ENCODE data around the gene CACNG3. TPM values are rescaled to one million over a fixed set of nuclear protein-coding genes. Genes with fewer than 3 reads are reported as not detected.

Gene CACNG3
- total and polyA plus RNA-seq, 2 donors (not counting 1 experiment from before 2014, with no cell fraction given): not detected

DNA sequence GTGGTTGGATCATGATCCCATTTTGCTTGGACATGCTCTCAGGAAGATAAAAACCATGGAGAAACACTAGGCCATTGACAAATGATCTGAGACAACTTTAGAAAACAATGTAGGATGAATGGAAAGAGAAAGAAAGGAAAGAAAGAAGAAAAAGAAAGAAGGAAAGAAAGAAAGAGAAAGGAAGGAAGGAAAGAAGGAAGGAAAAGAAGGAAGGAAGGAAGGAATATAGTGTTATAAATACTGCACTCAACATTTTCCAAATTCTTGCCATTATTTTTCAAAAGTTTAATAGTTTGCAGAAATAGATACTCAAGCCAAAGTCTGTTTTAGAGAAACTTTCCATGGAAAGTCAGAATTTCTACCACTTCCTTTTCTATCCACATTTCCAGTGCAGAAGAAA lies 39.2 kb upstream of the CACNG3 start:
- Histone ChIP-seq H3K4me1 (ENCODE audit: control insufficient read depth in 2 of 2, insufficient read depth in 2 of 2, low read length in 2 of 2) (no peaks in the 10 kb centered on the region), H3K9ac (ENCODE audit: low read length) (no peak overlapping the region), H2AFZ (ENCODE audit: insufficient read depth, low read depth, low read length, poor library complexity, severe bottlenecking) (no peak overlapping the region), H3K27me3 (replicated peaks in 1 of 4; ENCODE audit: control extremely low read depth in 1 of 4, control insufficient read depth in 3 of 4, insufficient read depth in 4 of 4, low read length in 3 of 4) (no peaks in the 10 kb centered on the region), H3K36me3 (replicated peaks in 1 of 2; ENCODE audit: control extremely low read depth in 1 of 2, control insufficient read depth in 1 of 2, extremely low read depth in 1 of 2, insufficient read depth in 2 of 2, low read length in 1 of 2) (peaks cover 4 to 77% of the 10 kb centered on the region in 2 experiments), H3K4me2 (replicated peaks; ENCODE audit: low read depth, low read length, poor library complexity, severe bottlenecking) (no peak overlapping the region), H3K9me3 (ENCODE audit: control extremely low read depth in 1 of 3, control insufficient read depth in 2 of 3, insufficient read depth in 1 of 3, low read length in 2 of 3) (no peaks in the 10 kb centered on the region), H4K20me1 (ENCODE audit: control insufficient read depth, insufficient read depth, low read length, poor library complexity, severe bottlenecking) (peaks cover 10% of the 10 kb centered on the region), H3K27ac (ENCODE audit: low read length in 2 of 2) (no peak overlapping the region), H3K79me2 (ENCODE audit: control insufficient read depth, insufficient read depth, low read length) (no peaks in the 10 kb centered on the region), H3K4me3 (ENCODE audit: control extremely low read depth in 1 of 5, extremely low read depth in 1 of 5, insufficient read depth in 1 of 5, low read depth in 2 of 5, low read length in 4 of 5) (no peak overlapping the region)
- Mint-ChIP-seq H3K27ac (no peak overlapping the region), H3K4me3 (no peak overlapping the region), H3K9me3 (ENCODE audit: insufficient read depth) (no peaks in the 10 kb centered on the region), H3K27me3 (no peaks in the 10 kb centered on the region), H3K4me1 (no peaks in the 10 kb centered on the region)
- DNase-seq (no peak), ATAC-seq (ENCODE audit: low read depth) (no peak)
- POLR2A ChIA-PET: no interaction called here
- CTCF ChIA-PET: no interaction called here
- intact Hi-C loops (cut with micrococcal nuclease): no loop called here
- TF ChIP-seq, protein P1, sequence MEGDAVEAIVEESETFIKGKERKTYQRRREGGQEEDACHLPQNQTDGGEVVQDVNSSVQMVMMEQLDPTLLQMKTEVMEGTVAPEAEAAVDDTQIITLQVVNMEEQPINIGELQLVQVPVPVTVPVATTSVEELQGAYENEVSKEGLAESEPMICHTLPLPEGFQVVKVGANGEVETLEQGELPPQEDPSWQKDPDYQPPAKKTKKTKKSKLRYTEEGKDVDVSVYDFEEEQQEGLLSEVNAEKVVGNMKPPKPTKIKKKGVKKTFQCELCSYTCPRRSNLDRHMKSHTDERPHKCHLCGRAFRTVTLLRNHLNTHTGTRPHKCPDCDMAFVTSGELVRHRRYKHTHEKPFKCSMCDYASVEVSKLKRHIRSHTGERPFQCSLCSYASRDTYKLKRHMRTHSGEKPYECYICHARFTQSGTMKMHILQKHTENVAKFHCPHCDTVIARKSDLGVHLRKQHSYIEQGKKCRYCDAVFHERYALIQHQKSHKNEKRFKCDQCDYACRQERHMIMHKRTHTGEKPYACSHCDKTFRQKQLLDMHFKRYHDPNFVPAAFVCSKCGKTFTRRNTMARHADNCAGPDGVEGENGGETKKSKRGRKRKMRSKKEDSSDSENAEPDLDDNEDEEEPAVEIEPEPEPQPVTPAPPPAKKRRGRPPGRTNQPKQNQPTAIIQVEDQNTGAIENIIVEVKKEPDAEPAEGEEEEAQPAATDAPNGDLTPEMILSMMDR (IDR thresholded peaks at IDR 0.05): no peak
- TF ChIP-seq EZH2 (IDR thresholded peaks at IDR 0.05; ENCODE audit: borderline replicate concordance, insufficient read depth, low read depth, low read length, poor library complexity, severe bottlenecking): no peak

DNA sequence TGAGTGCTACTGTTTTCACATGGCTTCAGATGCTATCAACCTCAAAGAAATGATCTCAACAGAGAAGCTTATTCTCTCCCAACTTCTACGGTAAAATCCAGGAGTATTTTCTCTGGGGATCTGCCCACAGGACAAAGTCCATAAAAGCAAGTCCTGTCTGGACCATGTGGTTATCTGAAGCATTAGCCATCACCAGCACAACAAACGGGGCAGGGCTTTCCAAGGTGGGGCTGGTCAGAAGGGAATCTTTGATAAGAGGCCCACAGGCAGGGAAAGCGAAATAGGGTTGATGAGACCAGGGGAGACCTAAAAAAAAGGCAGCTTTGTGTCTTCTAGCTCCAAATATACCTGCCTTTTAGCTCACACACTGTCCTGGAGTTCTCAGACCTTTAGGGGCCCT lies 38.7 kb upstream of the CACNG3 start:
- TF ChIP-seq, protein P1 (IDR thresholded peaks at IDR 0.05): no peak
- TF ChIP-seq EZH2 (IDR thresholded peaks at IDR 0.05; ENCODE audit: borderline replicate concordance, insufficient read depth, low read depth, low read length, poor library complexity, severe bottlenecking): no peak
- Histone ChIP-seq H3K27ac (ENCODE audit: low read length in 2 of 2) (no peak overlapping the region), H4K20me1 (ENCODE audit: control insufficient read depth, insufficient read depth, low read length, poor library complexity, severe bottlenecking) (peaks cover 10% of the 10 kb centered on the region), H3K36me3 (replicated peaks in 1 of 2; ENCODE audit: control extremely low read depth in 1 of 2, control insufficient read depth in 1 of 2, extremely low read depth in 1 of 2, insufficient read depth in 2 of 2, low read length in 1 of 2) (peaks cover 4 to 75% of the 10 kb centered on the region in 2 experiments), H3K9me3 (ENCODE audit: control extremely low read depth in 1 of 3, control insufficient read depth in 2 of 3, insufficient read depth in 1 of 3, low read length in 2 of 3) (no peaks in the 10 kb centered on the region), H3K79me2 (ENCODE audit: control insufficient read depth, insufficient read depth, low read length) (no peaks in the 10 kb centered on the region), H3K27me3 (replicated peaks in 1 of 4; ENCODE audit: control extremely low read depth in 1 of 4, control insufficient read depth in 3 of 4, insufficient read depth in 4 of 4, low read length in 3 of 4) (no peaks in the 10 kb centered on the region), H3K4me3 (ENCODE audit: control extremely low read depth in 1 of 5, extremely low read depth in 1 of 5, insufficient read depth in 1 of 5, low read depth in 2 of 5, low read length in 4 of 5) (no peak overlapping the region), H3K9ac (ENCODE audit: low read length) (no peak overlapping the region), H2AFZ (ENCODE audit: insufficient read depth, low read depth, low read length, poor library complexity, severe bottlenecking) (no peak overlapping the region), H3K4me2 (replicated peaks; ENCODE audit: low read depth, low read length, poor library complexity, severe bottlenecking) (no peak overlapping the region), H3K4me1 (ENCODE audit: control insufficient read depth in 2 of 2, insufficient read depth in 2 of 2, low read length in 2 of 2) (no peaks in the 10 kb centered on the region)
- ChIA-PET CTCF (no interaction called here), POLR2A (no interaction called here)
- H3K4me3 Mint-ChIP-seq: no peak overlapping the region
- H3K27ac Mint-ChIP-seq: no peak overlapping the region
- H3K4me1 Mint-ChIP-seq: no peaks in the 10 kb centered on the region
- intact Hi-C loops (cut with micrococcal nuclease): no loop called here
- 100% methylated on average over 2 of the region's 3 CpGs for WGBS (ENCODE audit: insufficient coverage)
- no peaks in the 10 kb centered on the region for H3K27me3 Mint-ChIP-seq
- no peak for ATAC-seq (ENCODE audit: low read depth)
- no peaks in the 10 kb centered on the region for H3K9me3 Mint-ChIP-seq (ENCODE audit: insufficient read depth)
- DNase-seq: no peak
